PC-3 (cell line): ENCODE data around the gene SMAD3. TPM values are rescaled to one million over a fixed set of nuclear protein-coding genes. Genes with fewer than 3 reads are reported as not detected.

Source experiments
- ATAC-seq: fragments of 200-7000 bp; cut with Tn5 transposase; 2 replicates; pipeline ENCODE4 v1.9.1; 2020; ENCODE audit warnings: mild to moderate bottlenecking, moderate library complexity
- BruUV-seq: library from RNA; stranded (reverse); fragments of 400-500 nt; replicated peaks from 2 replicates; lab custom pipeline; 2021; lab: Mats Ljungman, UMichigan
- CTCF ChIA-PET: fragments of 300-600 bp; sonication (Branson Sonifier 250); formaldehyde crosslinking; loops from one replicate; lab custom pipeline; 2022; ENCODE audit warnings: antibody characterized with exemption; lab: Charles Lee
- POLR2A ChIA-PET: fragments of 300-600 bp; sonication (Branson Sonifier 250); formaldehyde crosslinking; loops from one replicate; lab custom pipeline; 2022; ENCODE audit warnings: antibody characterized with exemption; ENCODE audit not compliant: unreplicated experiment; lab: Charles Lee
- DNase-seq: peaks from one replicate; pipeline ENCODE4 v3.0.0-alpha.2; 2015
- H2AFZ ChIP-seq: fragments of 300-600 bp; sonication (generic); 2 replicates; pipeline ENCODE4 v1.6.0; 2016; ENCODE audit warnings: antibody characterized with exemption, low read length
- H3F3A ChIP-seq: fragments of 300-600 bp; sonication (generic); one replicate; pipeline ENCODE4 v1.6.0; 2017; ENCODE audit warnings: antibody characterized with exemption, low read length, control low read depth, mild to moderate bottlenecking; ENCODE audit not compliant: unreplicated experiment
- H3K27ac ChIP-seq: fragments of 300-600 bp; sonication (generic); 2 replicates; pipeline ENCODE4 v1.5.1; 2016; ENCODE audit warnings: mild to moderate bottlenecking, low read length
- H3K27me3 ChIP-seq: fragments of 300-600 bp; sonication (generic); 2 replicates; pipeline ENCODE4 v1.6.1; 2016; ENCODE audit warnings: low read length, mixed read lengths
- H3K36me3 ChIP-seq: fragments of 300-600 bp; sonication (generic); 2 replicates; pipeline ENCODE4 v1.6.1; 2016; ENCODE audit warnings: low read depth, mixed run types, low read length, mixed read lengths
- H3K4me1 ChIP-seq: fragments of 300-600 bp; sonication (generic); 2 replicates; pipeline ENCODE4 v1.5.1; 2016; ENCODE audit warnings: low read length; ENCODE audit not compliant: insufficient read depth
- H3K4me2 ChIP-seq: fragments of 300-600 bp; sonication (generic); 2 replicates; pipeline ENCODE4 v1.6.0; 2016; ENCODE audit warnings: low read length
- H3K4me3 ChIP-seq: fragments of 300-600 bp; sonication (generic); 2 replicates; pipeline ENCODE4 v1.5.1; 2016; ENCODE audit warnings: mild to moderate bottlenecking, low read length, mixed read lengths
- H3K79me2 ChIP-seq: fragments of 300-600 bp; sonication (generic); 2 replicates; pipeline ENCODE4 v1.6.1; 2017; ENCODE audit warnings: low read length, mixed read lengths
- H3K9ac ChIP-seq: fragments of 300-600 bp; sonication (generic); 2 replicates; pipeline ENCODE4 v1.6.0; 2016; ENCODE audit warnings: mild to moderate bottlenecking, low read length
- H3K9me2 ChIP-seq: fragments of 300-600 bp; sonication (generic); replicated peaks from 2 replicates; pipeline ENCODE4 v1.6.1; 2016; ENCODE audit warnings: mixed run types, low read length, mixed read lengths
- H3K9me3 ChIP-seq: fragments of 300-600 bp; sonication (generic); 2 replicates; pipeline ENCODE4 v1.6.1; 2016; ENCODE audit warnings: low read length, mixed read lengths
- H4K20me1 ChIP-seq: fragments of 300-600 bp; sonication (generic); 2 replicates; pipeline ENCODE4 v1.6.1; 2016; ENCODE audit warnings: low read length, mixed read lengths
- CTCF ChIP-seq: fragments of 300-600 bp; sonication (generic); conservative IDR thresholded peaks from 2 replicates; pipeline ENCODE4 v1.5.1; 2017; ENCODE audit warnings: antibody characterized with exemption, low read depth, mild to moderate bottlenecking, low read length
- EZH2 ChIP-seq: fragments of 300-600 bp; sonication (generic); IDR thresholded peaks from one replicate; pipeline ENCODE4 v1.6.1; 2017; ENCODE audit warnings: antibody characterized with exemption, mild to moderate bottlenecking, low read length; ENCODE audit not compliant: unreplicated experiment
- EZH2phosphoT487 ChIP-seq: fragments of 300-600 bp; sonication (generic); IDR thresholded peaks from 2 replicates; pipeline ENCODE4 v1.6.1; 2018; ENCODE audit warnings: mild to moderate bottlenecking, antibody characterized with exemption, low read length, borderline replicate concordance
- intact Hi-C: fragments of 100-400 bp; cut with micrococcal nuclease; formaldehyde crosslinking; loops from 2 replicates; pipeline ENCODE4 v1.9.0; 2023
- total RNA-seq: library from RNA; depleted of rRNA; stranded (reverse); fragments of >200 nt; gene quantifications from 2 replicates; pipeline ENCODE4 v1.2.3, GENCODE V29; 2014

Gene SMAD3
- total RNA-seq, 1 experiment from 2014 or later: 75.6 TPM

DNA sequence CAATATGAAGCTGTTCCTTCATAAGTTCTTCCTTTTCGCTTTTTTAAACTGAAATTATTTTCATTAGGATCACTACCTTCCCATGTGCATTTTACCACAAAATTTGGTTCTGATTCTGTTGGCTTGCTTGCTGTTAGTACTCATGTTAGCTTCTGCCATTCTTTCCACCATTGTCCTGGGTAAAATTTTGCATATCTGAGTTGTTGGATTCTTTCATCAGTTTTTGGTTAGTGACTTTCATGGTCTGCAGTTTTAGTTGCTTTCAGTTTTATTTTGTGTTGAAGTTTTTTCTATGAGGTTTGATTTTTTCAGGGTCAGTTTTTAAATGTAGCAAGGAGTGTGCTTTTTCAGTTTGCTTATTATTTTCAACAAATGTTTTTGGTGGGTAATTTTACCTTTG is 71.9 kb downstream of the SMAD3 start:
- peaks cover 100% of the 10 kb centered on the region for H3K79me2 ChIP-seq
- no peak overlapping the region for H3K4me3 ChIP-seq
- H3K9me3 ChIP-seq: no peaks in the 10 kb centered on the region
- peaks cover 21% of the 10 kb centered on the region for H3K36me3 ChIP-seq
- no peak overlapping the region for H3K4me2 ChIP-seq
- H3K4me1 ChIP-seq: peaks cover 44% of the 10 kb centered on the region
- no peaks in the 10 kb centered on the region for H3F3A ChIP-seq
- H4K20me1 ChIP-seq: no peaks in the 10 kb centered on the region
- intact Hi-C loops: no loop called here
- DNase-seq (no peak), ATAC-seq (no peak)
- no peak overlapping the region for H2AFZ ChIP-seq
- TF ChIP-seq EZH2phosphoT487: no peak
- TF ChIP-seq EZH2: no peak
- no peak for TF ChIP-seq CTCF
- no TSS peak for BruUV-seq
- no peaks in the 10 kb centered on the region for H3K9me2 ChIP-seq
- H3K27me3 ChIP-seq: no peaks in the 10 kb centered on the region
- CTCF ChIA-PET: no interaction called here
- POLR2A ChIA-PET: interaction anchor here (0.5 to 1.1 kb wide), 3 partner anchors 9 to 12 kb away, joined by 3 to 7 read pairs (median 5); no protein-coding TSS in a partner anchor
- H3K27ac ChIP-seq: peak overlapping the region; percentile 5; the same call in 1 of the 2 replicates
- H3K9ac ChIP-seq: no peak overlapping the region

DNA sequence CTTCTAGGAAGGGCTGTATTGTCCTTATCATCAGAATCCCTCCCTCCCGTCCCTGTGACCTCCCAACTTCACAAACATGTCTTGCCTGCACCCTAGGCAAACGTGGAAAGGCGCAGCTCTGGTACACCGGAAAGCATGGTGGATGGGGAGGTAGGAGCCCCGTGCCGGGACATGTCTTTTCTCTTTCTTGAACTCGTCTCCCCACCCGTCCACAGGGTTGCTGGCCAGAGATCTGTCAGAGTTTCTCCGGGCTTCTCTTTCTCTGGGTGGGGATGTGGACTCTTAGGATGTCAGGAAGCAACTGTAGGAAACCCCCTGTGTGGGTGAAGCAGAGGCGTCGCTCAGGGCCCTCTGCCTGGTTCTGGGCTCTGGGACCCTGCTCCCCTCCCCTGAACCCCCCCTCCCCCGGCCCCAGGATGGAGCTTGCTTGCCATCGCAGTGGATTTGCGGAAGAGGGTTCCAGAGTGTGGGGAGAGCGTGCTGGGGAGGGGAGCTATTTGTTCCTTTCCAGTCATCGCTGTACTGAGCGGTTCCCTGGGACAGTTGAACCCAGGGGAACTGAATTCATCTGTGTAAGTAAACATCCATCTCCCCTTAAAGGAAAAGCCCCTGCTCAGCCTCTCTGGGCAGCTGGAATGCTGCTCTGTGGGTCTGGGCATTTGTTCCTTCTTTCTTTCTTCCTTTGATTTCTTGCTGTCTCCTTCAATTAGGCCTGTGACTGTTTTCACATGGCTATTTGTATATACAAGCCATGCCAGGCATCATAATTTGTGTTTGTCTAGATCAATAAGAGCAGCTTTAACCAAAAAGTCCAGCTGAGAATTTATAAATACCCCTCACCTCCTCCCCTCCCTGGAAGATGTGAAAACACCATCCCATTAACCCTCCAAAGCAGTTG is 72.8 kb downstream of the SMAD3 start:
- Histone ChIP-seq H3K4me3 (no peak overlapping the region), H3K36me3 (peaks cover 21% of the 10 kb centered on the region), H3K9me2 (no peaks in the 10 kb centered on the region), H3K9me3 (no peaks in the 10 kb centered on the region), H3K27me3 (no peaks in the 10 kb centered on the region), H3K4me2 (no peak overlapping the region), H4K20me1 (no peaks in the 10 kb centered on the region), H2AFZ (no peak overlapping the region), H3K9ac (0 out of 2 replicates have a peak overlapping the region, but pooled peaks have one; percentile 28), H3K4me1 (peaks cover 50% of the 10 kb centered on the region), H3K79me2 (peaks cover 100% of the 10 kb centered on the region), H3F3A (no peaks in the 10 kb centered on the region), H3K27ac (peak overlapping the region; percentile 45)
- no TSS peak for BruUV-seq
- POLR2A ChIA-PET: no interaction called here
- DNase-seq (no peak), ATAC-seq (no peak)
- CTCF ChIA-PET: no interaction called here
- TF ChIP-seq EZH2: no peak
- no peak for TF ChIP-seq EZH2phosphoT487
- no peak for TF ChIP-seq CTCF
- intact Hi-C loops: no loop called here
